Natural killer cell (primary cell): Measurements from ENCODE around the gene ALDH1B1. TPM values are rescaled to one million over a fixed set of nuclear protein-coding genes. Genes with fewer than 3 reads are reported as not detected.
A peak's percentile ranks its signal among the peaks of the same experiment; 100 is the strongest.

Experiments
- ATAC-seq, 3 donors: fragments of 150-1000 bp in 2 of 3; fragments of 200-7000 bp in 1 of 3; cut with Tn5 transposase; 1 replicate in 1 of 3; 2 replicates in 2 of 3; pipeline ENCODE4 v1.10.0; 2021; ENCODE audit warnings: mild to moderate bottlenecking in 2 of 3, moderate library complexity in 2 of 3
- DNase-seq, 2 donors: peaks; one replicate each; pipeline versions ENCODE4 v3.0.0 to v3.0.0-alpha.2; 2013 to 2021; ENCODE audit warnings: mixed read lengths in 1 of 2
- H3K27ac ChIP-seq: one replicate; pipeline ENCODE4 v1.5.1; 2013; ENCODE audit warnings: mild to moderate bottlenecking, low read length
- H3K27me3 ChIP-seq: one replicate; pipeline ENCODE4 v1.6.1; 2013; ENCODE audit warnings: low read length; ENCODE audit not compliant: control insufficient read depth, insufficient read depth
- H3K36me3 ChIP-seq: one replicate; pipeline ENCODE4 v1.6.1; 2013; ENCODE audit warnings: low read length; ENCODE audit not compliant: control insufficient read depth, insufficient read depth
- H3K4me1 ChIP-seq: one replicate; pipeline ENCODE4 v1.6.1; 2013; ENCODE audit warnings: low read length; ENCODE audit not compliant: control insufficient read depth, insufficient read depth
- H3K4me3 ChIP-seq: one replicate; pipeline ENCODE4 v1.5.1; 2013; ENCODE audit warnings: low read length
- H3K9me3 ChIP-seq: one replicate; pipeline ENCODE4 v1.6.1; 2013; ENCODE audit warnings: low read length; ENCODE audit not compliant: control insufficient read depth, insufficient read depth
- H3K27ac Mint-ChIP-seq, 2 donors: one replicate each; pipeline ENCODE4 v1.8.0; 2022; ENCODE audit warnings: mild to moderate bottlenecking in 2 of 2, mixed read lengths in 2 of 2, moderate library complexity in 1 of 2
- H3K27me3 Mint-ChIP-seq, 2 donors: one replicate each; pipeline ENCODE4 v1.8.0; 2022; ENCODE audit warnings: low read depth in 2 of 2, mixed read lengths in 2 of 2
- H3K36me3 Mint-ChIP-seq: one replicate; pipeline ENCODE4 v1.8.0; 2022; ENCODE audit warnings: mixed read lengths
- H3K4me1 Mint-ChIP-seq, 2 donors: one replicate each; pipeline ENCODE4 v1.8.0; 2022; ENCODE audit warnings: mixed read lengths in 2 of 2
- H3K4me3 Mint-ChIP-seq: one replicate; pipeline ENCODE4 v1.8.0; 2022; ENCODE audit warnings: mild to moderate bottlenecking, moderate library complexity, mixed read lengths
- H3K9me3 Mint-ChIP-seq, 2 donors: one replicate each; pipeline ENCODE4 v1.8.0; 2022; ENCODE audit warnings: mixed read lengths in 2 of 2
- WGBS: methylation state at CpG from one replicate; pipeline ENCODE4 v1.1.7; 2013; ENCODE audit warnings: missing lambda C conversion rate; ENCODE audit not compliant: insufficient coverage; 5-methylcytosine and 5-hydroxymethylcytosine counted together
- intact Hi-C: fragments of 100-400 bp; cut with micrococcal nuclease; formaldehyde crosslinking; loops from one replicate; pipeline ENCODE4 v1.14.2; 2022
- total RNA-seq, 4 donors: library from RNA; stranded (reverse); fragments of 120-200 nt in 1 of 4; gene quantifications; one replicate each; pipeline versions ENCODE4 v1.2.3 to v1.2.4, GENCODE V29; 2013 to 2022
- TF ChIP-seq, protein P1 (sequence below): fragments of 200-600 bp; IDR thresholded peaks from one replicate; pipeline ENCODE4 v1.8.0; 2022; ENCODE audit warnings: antibody characterized with exemption

ALDH1B1 gene
- total RNA-seq, 3 donors from 2014 or later (not counting 1 experiment from before 2014, with no cell fraction given), result 2.5 to 5.3 (median 3.5) TPM

DNA sequence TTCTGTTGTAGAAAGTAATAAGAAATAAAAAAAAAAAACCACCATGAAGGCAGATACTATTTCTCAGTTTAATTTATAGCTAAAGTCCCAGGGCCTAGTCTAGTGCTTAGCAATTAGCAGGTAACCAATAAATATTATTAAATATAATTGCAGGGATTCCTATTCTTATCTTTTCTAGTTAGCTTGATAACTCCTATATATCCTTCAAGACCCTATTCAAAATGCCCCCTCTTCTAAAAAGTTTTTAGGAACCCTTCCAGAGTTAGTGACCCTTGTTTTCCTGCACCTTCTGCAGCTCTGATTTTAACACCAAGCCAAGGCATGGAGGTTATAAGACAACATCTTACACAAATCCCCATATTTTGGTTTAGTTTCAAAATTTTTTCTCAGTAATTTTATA, 24.6 kb upstream of the ALDH1B1 start:
- no peaks in the 10 kb centered on the region for H3K36me3 Mint-ChIP-seq
- H3K36me3 ChIP-seq, result no peaks in the 10 kb centered on the region
- intact Hi-C loops, result no loop called here
- no peaks in the 10 kb centered on the region for H3K27me3 ChIP-seq
- no peaks in the 10 kb centered on the region for H3K9me3 ChIP-seq
- peaks cover 4% of the 10 kb centered on the region in 2 donors for H3K4me1 Mint-ChIP-seq
- H3K9me3 Mint-ChIP-seq, result no peaks in the 10 kb centered on the region
- ATAC-seq (no peak), DNase-seq (no peak)
- no peak overlapping the region for H3K27ac ChIP-seq
- TF ChIP-seq, protein P1, sequence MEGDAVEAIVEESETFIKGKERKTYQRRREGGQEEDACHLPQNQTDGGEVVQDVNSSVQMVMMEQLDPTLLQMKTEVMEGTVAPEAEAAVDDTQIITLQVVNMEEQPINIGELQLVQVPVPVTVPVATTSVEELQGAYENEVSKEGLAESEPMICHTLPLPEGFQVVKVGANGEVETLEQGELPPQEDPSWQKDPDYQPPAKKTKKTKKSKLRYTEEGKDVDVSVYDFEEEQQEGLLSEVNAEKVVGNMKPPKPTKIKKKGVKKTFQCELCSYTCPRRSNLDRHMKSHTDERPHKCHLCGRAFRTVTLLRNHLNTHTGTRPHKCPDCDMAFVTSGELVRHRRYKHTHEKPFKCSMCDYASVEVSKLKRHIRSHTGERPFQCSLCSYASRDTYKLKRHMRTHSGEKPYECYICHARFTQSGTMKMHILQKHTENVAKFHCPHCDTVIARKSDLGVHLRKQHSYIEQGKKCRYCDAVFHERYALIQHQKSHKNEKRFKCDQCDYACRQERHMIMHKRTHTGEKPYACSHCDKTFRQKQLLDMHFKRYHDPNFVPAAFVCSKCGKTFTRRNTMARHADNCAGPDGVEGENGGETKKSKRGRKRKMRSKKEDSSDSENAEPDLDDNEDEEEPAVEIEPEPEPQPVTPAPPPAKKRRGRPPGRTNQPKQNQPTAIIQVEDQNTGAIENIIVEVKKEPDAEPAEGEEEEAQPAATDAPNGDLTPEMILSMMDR, result no peak
- H3K4me1 ChIP-seq, result peaks cover 3% of the 10 kb centered on the region
- no peak overlapping the region for H3K4me3 Mint-ChIP-seq
- no peak overlapping the region for H3K27ac Mint-ChIP-seq
- H3K27me3 Mint-ChIP-seq, result peaks cover 20 to 30% of the 10 kb centered on the region in 2 donors
- H3K4me3 ChIP-seq, result no peak overlapping the region

DNA sequence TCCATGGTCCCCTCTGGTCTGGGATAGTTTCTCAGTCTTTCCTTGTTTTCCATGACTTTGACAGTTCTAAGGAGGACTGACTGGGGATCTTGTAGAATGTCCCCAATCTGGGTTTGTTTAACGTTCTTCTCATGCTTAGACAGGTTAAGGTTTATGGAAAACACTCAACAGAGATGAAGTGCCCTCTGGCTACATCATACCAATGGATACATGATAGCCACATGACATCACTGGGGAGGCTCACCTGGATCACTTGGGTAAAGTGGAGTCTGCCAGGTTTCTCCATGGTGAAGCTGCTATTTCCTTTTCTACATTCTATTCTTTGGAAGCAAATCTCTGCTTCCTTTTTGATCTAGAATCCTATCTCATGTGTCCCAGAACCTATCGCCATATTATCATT, 23.8 kb upstream of the ALDH1B1 start:
- TF ChIP-seq, protein P1, result no peak
- H3K36me3 ChIP-seq, result no peaks in the 10 kb centered on the region
- Mint-ChIP-seq H3K27ac (no peak overlapping the region), H3K27me3 (peaks cover 17 to 26% of the 10 kb centered on the region in 2 donors), H3K9me3 (no peaks in the 10 kb centered on the region), H3K36me3 (no peaks in the 10 kb centered on the region), H3K4me3 (no peak overlapping the region), H3K4me1 (no peaks in the 10 kb centered on the region)
- 90% methylated on average over 2 of the region's 2 CpGs for WGBS
- DNase-seq, result no peak
- no peak overlapping the region for H3K4me3 ChIP-seq
- no peaks in the 10 kb centered on the region for H3K27me3 ChIP-seq
- no peak overlapping the region for H3K27ac ChIP-seq
- H3K9me3 ChIP-seq, result no peaks in the 10 kb centered on the region
- ATAC-seq, result no peak
- no peaks in the 10 kb centered on the region for H3K4me1 ChIP-seq
- intact Hi-C loops, result no loop called here

DNA sequence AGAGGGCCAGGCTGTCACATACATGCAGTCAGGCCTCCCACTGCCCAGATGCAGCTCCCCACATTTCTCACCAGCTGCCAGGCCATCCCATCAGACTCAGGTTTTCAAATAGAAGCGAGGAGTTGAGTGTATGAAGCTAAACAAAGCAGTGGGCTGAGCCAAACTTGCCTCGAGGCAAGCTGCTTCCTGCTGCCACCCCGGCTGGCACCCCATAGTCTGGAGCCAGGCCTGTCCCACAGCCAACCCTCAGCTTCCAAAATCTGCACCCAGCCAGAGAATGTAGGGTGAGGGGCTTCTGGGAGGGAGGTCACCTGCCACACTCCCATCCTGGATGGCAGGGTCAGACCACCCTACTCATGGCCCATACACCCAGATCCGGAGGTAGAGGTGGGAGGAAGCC, 22.3 kb upstream of the ALDH1B1 start:
- no peaks in the 10 kb centered on the region for H3K9me3 ChIP-seq
- TF ChIP-seq, protein P1, result no peak
- no peak for DNase-seq
- H3K9me3 Mint-ChIP-seq, result no peaks in the 10 kb centered on the region
- no peaks in the 10 kb centered on the region for H3K36me3 Mint-ChIP-seq
- H3K4me1 ChIP-seq, result no peaks in the 10 kb centered on the region
- H3K27ac ChIP-seq, result no peak overlapping the region
- H3K27me3 Mint-ChIP-seq, result peaks cover 17 to 39% of the 10 kb centered on the region in 2 donors
- H3K36me3 ChIP-seq, result no peaks in the 10 kb centered on the region
- H3K27ac Mint-ChIP-seq, result no peak overlapping the region
- no peak overlapping the region for H3K4me3 Mint-ChIP-seq
- intact Hi-C loops, result no loop called here
- H3K4me3 ChIP-seq, result no peak overlapping the region
- WGBS, result 37% methylated on average over 3 of the region's 4 CpGs
- H3K27me3 ChIP-seq, result no peaks in the 10 kb centered on the region
- H3K4me1 Mint-ChIP-seq, result no peaks in the 10 kb centered on the region
- ATAC-seq, result no peak

DNA sequence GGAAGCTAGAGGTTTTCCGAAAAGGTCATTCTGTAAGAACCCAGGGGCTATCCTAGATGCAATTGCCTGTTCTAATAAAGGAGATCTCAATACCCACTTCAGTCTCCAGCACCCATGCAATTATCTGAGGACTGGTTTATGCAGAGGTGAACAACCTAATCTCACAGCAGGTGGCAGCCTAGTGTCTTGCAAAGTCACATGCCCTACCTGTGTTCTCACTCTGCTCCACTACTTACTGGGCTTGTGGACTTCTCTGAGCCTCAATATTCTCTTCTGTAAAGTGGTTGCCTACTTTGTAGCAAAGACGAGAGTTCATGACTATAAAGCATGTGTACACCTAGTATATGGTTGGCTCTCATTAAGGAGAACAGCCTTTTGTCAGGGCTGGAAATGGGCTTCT, 21.0 kb upstream of the ALDH1B1 start:
- H3K4me3 Mint-ChIP-seq, result no peak overlapping the region
- intact Hi-C loops, result no loop called here
- Histone ChIP-seq H3K36me3 (no peaks in the 10 kb centered on the region), H3K9me3 (no peaks in the 10 kb centered on the region), H3K27ac (no peak overlapping the region), H3K27me3 (no peaks in the 10 kb centered on the region), H3K4me3 (no peak overlapping the region), H3K4me1 (no peaks in the 10 kb centered on the region)
- H3K27me3 Mint-ChIP-seq, result peaks cover 20 to 42% of the 10 kb centered on the region in 2 donors
- peak in 1 of 2 donors; percentile 57 for DNase-seq
- H3K4me1 Mint-ChIP-seq, result no peaks in the 10 kb centered on the region
- H3K9me3 Mint-ChIP-seq, result no peaks in the 10 kb centered on the region
- no peak overlapping the region for H3K27ac Mint-ChIP-seq
- peak in 1 of 3 donors; percentile 60 for ATAC-seq
- 88% methylated on average over 2 of the region's 2 CpGs for WGBS
- H3K36me3 Mint-ChIP-seq, result no peaks in the 10 kb centered on the region
- TF ChIP-seq, protein P1, result no peak
